SU-DHL-6 (cell line): ENCODE data around the gene SYPL2.

Experiments
- H2AFZ ChIP-seq: fragments of 200-600 bp; sonication (generic); 2 replicates; pipeline ENCODE4 v1.6.1; 2014; ENCODE audit warnings: low read depth, mild to moderate bottlenecking, moderate library complexity, mixed read lengths, antibody characterized with exemption, low read length; ENCODE audit not compliant: severe bottlenecking
- H3F3A ChIP-seq: fragments of 200-600 bp; shearing (Covaris generic); 2 replicates; pipeline ENCODE4 v1.6.0; 2016; ENCODE audit warnings: antibody characterized with exemption, mild to moderate bottlenecking; ENCODE audit not compliant: insufficient read depth
- H3K27ac ChIP-seq: fragments of 200-600 bp; sonication (generic); 2 replicates; pipeline ENCODE4 v1.5.1; 2016; ENCODE audit warnings: low read depth, mild to moderate bottlenecking, low read length, moderate library complexity, mixed read lengths
- H3K27me3 ChIP-seq: fragments of 200-600 bp; sonication (generic), shearing (Covaris generic); 2 replicates; pipeline ENCODE4 v1.6.0; 2014; ENCODE audit warnings: mild to moderate bottlenecking, low read length
- H3K36me3 ChIP-seq: fragments of 200-600 bp; sonication (generic); 2 replicates; pipeline ENCODE4 v1.6.1; 2014; ENCODE audit warnings: mild to moderate bottlenecking, low read length, mixed read lengths
- H3K4me2 ChIP-seq: fragments of 300-600, 200-600 bp; shearing (Covaris generic), sonication (generic); 2 replicates; pipeline ENCODE4 v1.6.0; 2014; ENCODE audit warnings: low read length, low read depth, mild to moderate bottlenecking; ENCODE audit not compliant: poor library complexity, severe bottlenecking
- H3K4me3 ChIP-seq: fragments of 200-600 bp; sonication (generic); 2 replicates; pipeline ENCODE4 v1.5.1; 2014; ENCODE audit warnings: antibody characterized with exemption, low read length, mild to moderate bottlenecking, mixed read lengths; ENCODE audit not compliant: insufficient read depth, poor library complexity, severe bottlenecking
- H3K79me2 ChIP-seq: fragments of 200-600 bp; sonication (generic); 2 replicates; pipeline ENCODE4 v1.6.1; 2014; ENCODE audit warnings: mild to moderate bottlenecking, low read length, moderate library complexity; ENCODE audit not compliant: insufficient read depth
- H3K9ac ChIP-seq: fragments of 200-600 bp; sonication (generic); 2 replicates; pipeline ENCODE4 v1.7.0; 2014; ENCODE audit warnings: mild to moderate bottlenecking, low read length
- H3K9me2 ChIP-seq: fragments of 200-600 bp; sonication (generic); replicated peaks from 2 replicates; pipeline ENCODE4 v1.6.1; 2014; ENCODE audit warnings: low read length; ENCODE audit not compliant: insufficient read depth
- H3K9me3 ChIP-seq: fragments of 200-600 bp; sonication (generic); 2 replicates; pipeline ENCODE4 v1.6.1; 2014; ENCODE audit warnings: low read length, mixed read lengths; ENCODE audit not compliant: insufficient read depth
- H4K20me1 ChIP-seq: fragments of 200-600 bp; sonication (generic); 2 replicates; pipeline ENCODE4 v1.6.1; 2014; ENCODE audit warnings: low read depth, mild to moderate bottlenecking, antibody characterized with exemption, low read length, moderate library complexity, mixed read lengths
- EZH2phosphoT487 ChIP-seq: fragments of 200-600 bp; sonication (generic), shearing (Covaris generic); conservative IDR thresholded peaks from 2 replicates; pipeline ENCODE4 v1.6.1; 2018; ENCODE audit warnings: mild to moderate bottlenecking, antibody characterized with exemption, low read length, moderate library complexity, mixed read lengths
- TF ChIP-seq, protein P1 (sequence below): fragments of 200-600 bp; sonication (generic); IDR thresholded peaks from one replicate; pipeline ENCODE4 v1.5.1; 2017; ENCODE audit warnings: antibody characterized with exemption, mild to moderate bottlenecking, low read length, moderate library complexity; ENCODE audit not compliant: insufficient read depth, poor library complexity, severe bottlenecking

The SYPL2 gene

GRCh38 chr1:109466125-109466451 is 258 bp upstream of the SYPL2 start:
- Histone ChIP-seq H3K36me3 (no peaks in the 10 kb centered on the region), H3F3A (no peaks in the 10 kb centered on the region), H3K79me2 (no peaks in the 10 kb centered on the region), H3K4me3 (no peak overlapping the region), H3K9me3 (no peaks in the 10 kb centered on the region), H3K9ac (no peak overlapping the region), H3K9me2 (no peaks in the 10 kb centered on the region), H4K20me1 (no peaks in the 10 kb centered on the region), H3K27me3 (no peaks in the 10 kb centered on the region), H3K27ac (no peak overlapping the region), H2AFZ (no peak overlapping the region), H3K4me2 (no peak overlapping the region)
- no peak for TF ChIP-seq EZH2phosphoT487
- TF ChIP-seq, protein P1, sequence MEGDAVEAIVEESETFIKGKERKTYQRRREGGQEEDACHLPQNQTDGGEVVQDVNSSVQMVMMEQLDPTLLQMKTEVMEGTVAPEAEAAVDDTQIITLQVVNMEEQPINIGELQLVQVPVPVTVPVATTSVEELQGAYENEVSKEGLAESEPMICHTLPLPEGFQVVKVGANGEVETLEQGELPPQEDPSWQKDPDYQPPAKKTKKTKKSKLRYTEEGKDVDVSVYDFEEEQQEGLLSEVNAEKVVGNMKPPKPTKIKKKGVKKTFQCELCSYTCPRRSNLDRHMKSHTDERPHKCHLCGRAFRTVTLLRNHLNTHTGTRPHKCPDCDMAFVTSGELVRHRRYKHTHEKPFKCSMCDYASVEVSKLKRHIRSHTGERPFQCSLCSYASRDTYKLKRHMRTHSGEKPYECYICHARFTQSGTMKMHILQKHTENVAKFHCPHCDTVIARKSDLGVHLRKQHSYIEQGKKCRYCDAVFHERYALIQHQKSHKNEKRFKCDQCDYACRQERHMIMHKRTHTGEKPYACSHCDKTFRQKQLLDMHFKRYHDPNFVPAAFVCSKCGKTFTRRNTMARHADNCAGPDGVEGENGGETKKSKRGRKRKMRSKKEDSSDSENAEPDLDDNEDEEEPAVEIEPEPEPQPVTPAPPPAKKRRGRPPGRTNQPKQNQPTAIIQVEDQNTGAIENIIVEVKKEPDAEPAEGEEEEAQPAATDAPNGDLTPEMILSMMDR: no peak

DNA sequence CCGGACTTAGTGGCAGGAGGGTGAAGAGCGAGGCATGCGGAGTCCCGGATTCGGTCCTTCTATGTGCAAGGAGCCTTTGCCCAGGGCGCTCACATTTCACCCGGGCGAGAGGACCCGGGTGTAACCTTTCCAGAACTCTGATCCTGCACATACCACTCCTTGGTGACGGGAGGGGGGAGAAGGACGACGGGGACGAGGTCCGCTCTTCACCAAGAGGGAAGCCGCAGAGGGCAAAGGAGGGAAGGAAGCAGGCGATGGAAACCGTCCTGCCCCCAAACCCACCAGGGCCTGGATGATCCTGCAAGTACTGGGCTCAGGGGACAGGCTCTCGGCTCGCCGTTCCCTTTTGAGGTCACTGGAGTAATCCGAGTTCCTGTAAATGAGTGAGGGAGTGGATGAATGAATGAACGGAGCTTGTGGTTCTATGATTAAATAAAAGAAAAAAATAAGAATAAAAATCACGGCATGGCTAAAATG is 993 bp downstream of the SYPL2 start:
- no peaks in the 10 kb centered on the region for H4K20me1 ChIP-seq
- no peak overlapping the region for H3K4me3 ChIP-seq
- H3K9me2 ChIP-seq: no peaks in the 10 kb centered on the region
- H3K9ac ChIP-seq: no peak overlapping the region
- TF ChIP-seq, protein P1: no peak
- no peak for TF ChIP-seq EZH2phosphoT487
- no peak overlapping the region for H3K27ac ChIP-seq
- no peaks in the 10 kb centered on the region for H3K9me3 ChIP-seq
- no peaks in the 10 kb centered on the region for H3K27me3 ChIP-seq
- no peaks in the 10 kb centered on the region for H3K79me2 ChIP-seq
- H3K36me3 ChIP-seq: no peaks in the 10 kb centered on the region
- H3K4me2 ChIP-seq: no peak overlapping the region
- H2AFZ ChIP-seq: no peak overlapping the region
- H3F3A ChIP-seq: no peaks in the 10 kb centered on the region

GRCh38 chr1:109468061-109468460 is 1.7 kb downstream of the SYPL2 start:
- TF ChIP-seq EZH2phosphoT487: no peak
- TF ChIP-seq, protein P1: no peak
- Histone ChIP-seq H3K9ac (no peak overlapping the region), H2AFZ (no peak overlapping the region), H3K36me3 (no peaks in the 10 kb centered on the region), H4K20me1 (no peaks in the 10 kb centered on the region), H3K79me2 (no peaks in the 10 kb centered on the region), H3K9me3 (no peaks in the 10 kb centered on the region), H3F3A (no peaks in the 10 kb centered on the region), H3K27me3 (no peaks in the 10 kb centered on the region), H3K4me2 (no peak overlapping the region), H3K27ac (no peak overlapping the region), H3K9me2 (no peaks in the 10 kb centered on the region), H3K4me3 (no peak overlapping the region)
